22Rv1 (cell line): Measurements from ENCODE around the gene POLR2J.

Experiments
- H3K27ac ChIP-seq: fragments of 450-650 bp; 2 replicates; pipeline ENCODE4 v1.5.1; 2017
- CTCF ChIP-seq: fragments of 450-650 bp; IDR thresholded peaks from 2 replicates; pipeline ENCODE4 v1.5.1; 2017; ENCODE audit warnings: mild to moderate bottlenecking
- ZFX ChIP-seq: fragments of 450-650 bp; IDR thresholded peaks from 2 replicates; pipeline ENCODE4 v1.6.1; 2017; ENCODE audit warnings: antibody characterized with exemption, borderline replicate concordance

The POLR2J gene

GRCh38 chr7:102472126-102473041, 6.3 kb downstream of the POLR2J start:
- 0 out of 2 replicates have a peak overlapping the region, but pooled peaks have one; percentile 22 for H3K27ac ChIP-seq
- TF ChIP-seq CTCF (no peak), ZFX (no peak)

- H3K27ac ChIP-seq: 0 out of 2 replicates have a peak overlapping the region, but pooled peaks have one; percentile 22
- no peak for TF ChIP-seq CTCF
- no peak for TF ChIP-seq ZFX
Measured at GRCh38 chr7:102471791-102472125, 7.0 kb downstream of the POLR2J start.

GRCh38 chr7:102469972-102470825, 8.5 kb downstream of the POLR2J start:
- TF ChIP-seq CTCF: no peak
- no peak for TF ChIP-seq ZFX
- 0 out of 2 replicates have a peak overlapping the region, but pooled peaks have one; percentile 22 for H3K27ac ChIP-seq

GRCh38 chr7:102469351-102469971, 9.3 kb downstream of the POLR2J start:
- no peak overlapping the region for H3K27ac ChIP-seq
- TF ChIP-seq CTCF: no peak
- TF ChIP-seq ZFX: no peak

GRCh38 chr7:102468478-102469350, 10.0 kb downstream of the POLR2J start:
- TF ChIP-seq ZFX (no peak), CTCF (no peak)
- H3K27ac ChIP-seq: no peak overlapping the region
